NCI-H226 (cell line): Measurements from ENCODE around the gene TANGO2.

Experiments used
- DNase-seq: peaks from one replicate; pipeline ENCODE4 v3.0.0-alpha.2; 2015

TANGO2 gene

DNA sequence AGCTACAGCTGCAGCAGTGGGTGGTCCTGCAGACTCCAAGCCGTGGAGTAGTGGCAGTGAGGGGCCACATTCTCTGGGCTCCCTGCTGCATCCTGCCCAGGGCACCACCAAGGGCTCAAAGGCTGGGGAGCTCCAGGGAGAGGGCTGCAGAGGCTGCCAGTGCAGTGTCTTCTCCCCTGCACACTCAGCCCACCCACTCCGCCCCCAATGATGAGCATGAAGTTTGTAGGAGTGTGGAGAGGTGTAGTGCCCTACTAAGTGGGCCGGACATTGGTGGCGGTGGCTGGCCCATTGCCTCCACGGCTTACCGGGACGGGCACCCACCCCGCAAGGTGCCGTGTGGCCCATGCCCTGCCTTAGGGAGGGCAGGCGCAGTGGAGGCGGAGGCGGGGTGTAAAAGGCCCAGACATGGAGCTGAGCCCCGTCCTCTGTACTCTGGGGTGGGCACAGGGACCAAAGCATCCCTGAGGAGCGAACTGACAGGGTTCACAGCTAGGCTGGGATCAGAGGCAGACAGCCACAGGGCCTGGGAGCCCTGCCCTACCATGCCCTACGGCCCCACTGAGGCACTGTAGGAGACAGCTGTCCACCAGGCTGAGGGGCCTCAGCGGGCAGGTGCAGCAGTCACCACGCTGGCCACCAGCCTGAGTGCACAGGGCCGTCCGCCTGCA lies 23.2 kb upstream of the TANGO2 start:
- no peak for DNase-seq

DNA sequence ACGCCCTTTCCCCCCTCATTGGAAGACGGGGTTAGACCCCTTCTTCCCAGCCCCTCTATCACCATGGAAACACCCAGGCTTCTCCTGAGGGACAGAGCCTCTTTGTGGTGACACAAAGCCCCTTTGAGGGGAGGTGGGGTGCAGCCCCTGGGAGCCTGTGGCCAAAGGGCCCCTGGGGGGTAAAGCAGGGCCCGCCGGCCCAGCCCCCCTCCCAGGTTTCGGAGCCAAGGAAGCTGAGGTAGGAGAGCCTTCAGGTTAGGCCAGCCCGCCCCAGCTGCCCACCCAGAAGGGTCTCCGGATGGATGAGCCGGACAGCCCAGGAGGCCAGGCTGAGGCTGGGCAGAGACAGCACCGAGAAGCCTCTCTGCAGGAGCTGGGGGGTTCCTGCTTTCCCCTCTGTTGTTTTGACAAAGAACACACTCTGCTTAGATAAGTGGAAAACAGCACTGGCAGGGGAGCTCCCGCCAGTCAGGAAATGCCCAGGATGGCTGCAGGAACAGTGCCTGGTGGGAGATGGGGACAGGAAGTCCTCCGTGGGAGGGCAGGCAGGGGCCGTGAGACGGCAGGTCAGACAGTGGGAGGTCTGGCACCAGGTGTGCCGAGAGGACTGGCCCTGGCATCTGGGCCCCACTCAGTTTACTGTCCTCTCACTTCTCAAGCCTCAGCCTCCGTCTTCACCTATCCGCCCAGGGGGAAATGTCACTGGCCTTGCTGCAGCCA lies 22.5 kb upstream of the TANGO2 start:
- DNase-seq: no peak

DNA sequence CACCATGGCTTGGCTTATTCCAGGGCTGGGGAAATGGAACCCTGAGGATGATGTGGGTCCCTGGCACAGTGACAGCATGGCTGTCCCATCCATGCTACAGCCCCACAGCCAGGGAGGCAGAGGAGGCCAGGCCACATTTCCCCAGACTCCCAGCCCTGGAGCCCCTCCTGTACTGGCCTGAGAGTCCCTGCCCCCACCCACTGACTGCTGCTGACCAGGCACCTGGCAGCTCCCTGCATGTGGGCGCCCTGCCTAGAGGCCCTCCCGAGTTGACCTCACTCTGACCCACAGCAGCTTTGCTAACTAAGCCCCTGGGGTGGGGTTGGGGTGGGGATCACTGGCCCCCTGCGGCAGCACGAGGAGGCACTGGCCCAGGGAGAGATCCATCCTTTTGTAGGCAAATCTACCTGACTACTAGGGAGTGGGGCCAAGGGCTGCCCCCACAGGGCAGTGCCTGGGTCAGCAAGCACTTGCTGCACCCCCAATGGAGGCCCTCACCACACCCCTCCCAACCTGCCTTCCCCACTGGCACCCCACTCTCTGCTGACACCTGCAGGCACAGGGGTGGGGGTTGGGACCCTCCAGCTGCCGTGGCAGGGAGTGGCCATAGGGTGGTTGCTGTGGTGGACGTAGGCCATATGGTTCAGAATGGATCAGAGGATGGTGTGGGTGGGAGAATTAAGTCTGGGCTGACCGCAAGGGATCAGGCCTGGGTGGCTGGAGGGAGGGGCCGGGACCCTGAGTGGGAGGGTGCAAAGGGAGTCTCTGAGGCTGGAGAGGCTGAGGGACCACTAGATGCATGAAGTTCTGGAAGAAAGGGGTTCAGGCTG lies 21.7 kb upstream of the TANGO2 start:
- no peak for DNase-seq

DNA sequence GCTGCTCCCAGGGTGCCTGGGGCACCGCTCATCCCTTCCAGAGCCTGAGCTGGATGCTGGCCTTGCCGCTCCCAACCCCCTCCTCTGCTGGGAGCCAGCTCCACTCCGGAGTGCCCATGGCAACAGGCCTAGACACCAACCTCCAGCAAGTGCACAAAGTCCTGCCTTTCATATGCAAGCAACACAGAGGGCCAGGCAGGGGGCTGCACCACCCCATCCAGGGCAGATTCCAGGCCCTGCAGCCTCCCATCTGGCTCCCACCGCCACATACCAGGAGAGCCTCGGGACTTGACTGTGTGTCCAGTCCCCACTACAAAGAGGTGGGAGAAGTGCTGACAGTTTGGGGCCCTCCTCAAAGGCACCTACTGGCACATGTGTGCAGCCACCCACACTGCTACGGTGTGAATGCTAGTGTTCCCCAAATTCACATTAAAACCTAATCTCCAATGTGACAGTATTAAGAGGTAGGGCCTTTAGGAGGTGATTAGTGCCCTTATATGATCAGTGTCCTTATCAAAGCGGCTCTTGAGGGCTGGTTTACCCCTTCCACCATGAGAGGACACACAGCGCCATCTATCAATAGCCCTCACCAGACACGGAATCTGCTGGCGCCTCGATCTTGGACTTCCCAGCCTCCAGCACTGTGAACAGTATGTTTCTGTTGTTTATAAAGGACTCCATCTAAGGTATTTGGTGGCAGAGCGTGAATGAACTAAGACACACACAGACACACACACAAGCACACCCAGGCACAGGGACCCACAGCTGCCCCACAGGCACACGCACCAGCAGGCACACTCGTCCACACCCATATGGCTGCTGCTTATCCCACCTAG lies 20.4 kb upstream of the TANGO2 start:
- no peak for DNase-seq

DNA sequence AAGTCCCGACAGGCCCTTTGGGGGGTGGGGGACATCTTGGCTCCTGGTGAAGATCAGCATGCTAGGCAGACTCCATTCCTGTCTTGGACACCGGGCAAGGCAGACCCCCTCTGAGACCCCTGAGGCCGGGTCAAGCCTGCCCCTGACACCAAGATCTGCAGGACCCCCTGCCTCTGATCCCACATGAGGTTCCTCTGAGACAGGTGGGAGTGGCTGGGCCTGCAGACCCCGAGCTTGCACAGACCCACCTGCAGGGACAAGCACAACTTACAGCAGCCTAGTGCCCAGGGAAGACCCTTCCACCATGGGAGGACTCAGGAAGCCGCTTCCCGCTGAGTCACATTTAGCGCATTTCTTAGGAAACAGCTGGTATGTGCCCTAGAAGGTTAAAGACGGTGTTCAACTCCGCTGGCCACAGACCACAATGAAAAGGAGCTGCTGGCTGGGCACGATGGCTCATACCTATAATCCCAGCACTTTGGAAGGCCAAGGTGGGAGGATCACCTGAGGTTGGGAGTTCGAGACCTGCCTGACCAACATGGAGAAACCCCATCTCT lies 19.8 kb upstream of the TANGO2 start:
- DNase-seq: no peak

DNA sequence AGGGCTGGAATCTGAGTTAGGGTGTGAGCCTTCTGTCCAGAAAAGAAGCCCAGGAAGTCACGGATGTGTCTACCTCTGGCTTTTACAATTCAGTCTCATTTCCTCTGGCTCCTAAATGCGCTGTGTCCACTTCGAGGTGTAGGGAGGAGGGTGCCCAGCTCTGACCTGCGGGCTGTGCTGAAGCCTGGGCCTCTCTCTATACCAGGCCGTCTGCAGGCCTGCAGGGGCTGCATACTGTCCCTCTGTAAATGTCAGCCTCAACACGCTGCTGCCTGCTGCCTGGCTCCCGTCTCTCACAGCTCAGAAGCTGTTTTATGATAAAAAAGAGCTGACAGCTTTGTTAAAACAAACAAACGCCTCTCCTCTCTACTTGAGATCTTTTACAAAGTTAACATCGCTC lies 18.8 kb upstream of the TANGO2 start:
- DNase-seq: no peak

DNA sequence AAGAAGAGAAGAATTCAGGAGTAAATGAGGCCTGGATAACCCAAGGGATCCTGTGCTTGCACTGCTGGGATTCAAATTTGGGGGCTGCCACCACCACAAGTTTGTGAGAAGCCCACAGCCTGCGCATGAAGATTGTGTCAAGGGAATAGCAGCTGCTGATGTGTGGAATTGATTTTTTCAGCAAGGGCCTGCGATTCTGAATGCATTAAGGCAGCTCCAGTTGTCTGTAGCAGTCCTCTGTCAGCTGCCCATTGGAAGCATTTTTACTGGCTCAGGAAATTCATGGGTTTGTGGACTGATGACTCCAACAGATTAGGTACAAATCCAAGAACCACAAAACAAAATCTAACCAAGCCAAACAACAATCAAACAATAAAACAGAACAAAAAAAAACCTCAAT lies 18.3 kb upstream of the TANGO2 start:
- no peak for DNase-seq

DNA sequence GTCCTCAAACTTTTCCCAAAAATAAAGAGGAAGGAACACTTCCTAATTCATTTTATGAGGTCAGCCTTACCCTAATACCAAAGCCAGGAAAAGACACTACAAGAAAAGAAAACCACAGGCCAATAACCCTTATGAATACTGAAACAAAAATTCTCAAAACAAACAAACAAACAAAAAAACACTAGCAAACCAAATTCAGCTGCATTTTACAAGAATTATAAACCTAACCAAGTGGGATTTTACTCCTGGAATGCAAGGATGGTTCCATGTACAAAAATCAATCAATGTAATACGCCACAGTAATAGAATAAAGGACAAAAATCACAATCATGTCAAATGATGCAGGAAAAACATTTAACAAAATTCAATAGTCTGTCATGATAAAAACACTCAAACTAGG lies 17.6 kb upstream of the TANGO2 start:
- DNase-seq: no peak

DNA sequence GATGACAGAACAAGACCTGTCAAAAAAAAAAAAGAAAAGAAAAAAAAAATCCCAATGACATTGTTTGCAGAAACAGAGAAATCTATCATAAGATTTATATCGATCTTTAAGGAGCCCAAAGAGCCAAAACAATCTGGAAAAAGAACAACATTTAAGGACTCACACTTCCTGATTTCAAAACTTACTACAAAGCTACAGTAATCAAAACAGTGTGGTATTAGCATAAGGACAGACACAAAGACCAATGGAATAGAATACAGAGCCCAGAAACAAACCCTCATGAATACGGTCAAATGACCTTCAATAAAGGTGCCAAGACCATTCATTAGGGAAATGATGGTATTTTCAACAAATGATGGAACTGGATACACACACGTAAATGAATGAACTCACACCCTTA lies 16.4 kb upstream of the TANGO2 start:
- DNase-seq: no peak

DNA sequence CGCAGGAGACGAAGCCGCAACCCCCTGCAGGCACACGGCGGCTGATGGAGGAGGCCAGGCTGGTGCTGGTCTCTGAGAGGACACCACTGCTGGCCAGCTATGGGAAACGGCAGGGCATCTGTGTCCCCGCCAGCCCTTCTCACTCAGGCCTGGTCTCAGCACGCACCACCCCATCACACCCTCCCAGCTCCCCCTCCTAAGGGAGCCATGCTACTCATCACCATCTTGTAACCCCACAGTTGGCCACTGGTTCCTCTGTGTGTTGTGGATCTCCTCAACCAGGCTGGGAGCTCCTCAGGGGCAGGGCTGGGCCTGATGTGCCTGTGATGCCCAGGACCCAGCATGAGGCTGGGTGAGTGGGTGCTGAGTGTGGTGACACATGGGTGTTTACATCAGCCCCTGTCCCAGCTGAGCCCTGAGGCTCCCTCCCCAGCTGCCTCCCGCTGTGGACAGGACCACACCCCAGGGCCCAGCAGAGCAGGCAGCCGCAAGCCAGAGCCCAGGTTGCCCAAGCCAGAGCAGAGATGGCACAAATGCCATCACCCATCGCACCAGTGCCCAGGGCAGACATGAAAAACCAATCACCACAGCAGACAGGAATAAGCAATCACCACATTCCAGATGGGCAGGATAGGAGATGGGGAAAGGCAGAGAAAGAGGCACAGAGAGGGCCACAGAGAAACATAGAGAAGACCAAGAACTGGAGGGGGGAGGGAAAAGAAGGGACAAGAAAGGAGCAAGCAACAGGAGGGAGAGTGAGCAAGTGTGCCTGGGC lies 12.5 kb upstream of the TANGO2 start:
- DNase-seq: no peak

DNA sequence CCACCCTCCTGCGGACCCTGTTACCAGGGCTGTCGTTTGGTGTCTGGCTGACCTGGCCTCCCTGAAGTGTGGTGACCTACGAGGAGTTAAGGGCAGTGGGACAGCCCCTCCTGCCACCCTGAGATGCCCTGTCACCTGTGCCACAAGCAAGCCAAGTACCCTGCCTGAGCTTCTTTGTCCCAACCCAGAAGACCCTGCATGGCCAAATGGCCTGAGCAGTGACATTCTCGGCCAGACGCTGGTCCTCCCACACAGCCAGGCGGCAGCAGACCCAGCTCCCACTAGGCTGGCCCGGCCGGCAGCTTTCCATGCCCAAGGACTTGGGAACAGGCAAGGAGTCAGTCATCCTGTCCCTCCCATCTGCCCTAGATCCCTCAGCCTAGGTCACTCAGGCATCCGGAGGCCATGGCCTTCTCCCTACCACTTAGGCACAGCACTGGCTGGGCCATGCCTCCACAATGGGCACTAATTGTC lies 11.9 kb upstream of the TANGO2 start:
- no peak for DNase-seq

DNA sequence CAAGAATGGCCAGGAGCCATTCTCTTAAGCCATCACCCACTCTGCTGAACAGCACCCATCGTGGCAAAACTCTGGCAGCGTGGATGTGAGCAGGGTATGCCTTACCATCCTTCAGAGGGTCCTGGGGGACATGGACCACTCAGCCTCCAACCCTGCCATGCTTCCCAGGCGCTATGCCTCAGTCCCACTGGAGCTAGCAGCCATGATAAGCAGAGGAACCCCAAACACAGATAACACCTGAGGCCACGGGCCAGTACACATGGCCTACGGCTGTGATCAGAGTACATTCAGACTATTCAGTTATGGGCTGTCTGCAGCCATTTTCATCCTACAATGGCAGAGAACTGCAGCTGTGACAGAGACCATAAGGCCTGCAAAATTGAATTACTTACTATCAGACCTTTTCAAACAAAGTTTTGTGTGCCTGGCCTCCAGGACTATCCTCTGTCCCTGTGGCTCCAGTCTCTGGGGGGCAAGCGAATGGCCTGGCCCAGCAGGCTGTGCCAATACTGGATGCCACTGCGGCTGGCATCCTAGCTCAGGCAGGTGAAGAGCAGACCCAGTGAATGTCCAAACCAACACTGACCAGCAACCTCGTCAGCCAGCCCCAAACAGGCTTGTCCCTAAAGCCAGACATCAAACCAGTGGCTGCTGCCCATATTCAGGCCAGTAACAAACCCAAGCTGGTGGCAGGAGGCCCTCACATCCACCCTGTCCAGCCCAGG lies 11.2 kb upstream of the TANGO2 start:
- DNase-seq: no peak

DNA sequence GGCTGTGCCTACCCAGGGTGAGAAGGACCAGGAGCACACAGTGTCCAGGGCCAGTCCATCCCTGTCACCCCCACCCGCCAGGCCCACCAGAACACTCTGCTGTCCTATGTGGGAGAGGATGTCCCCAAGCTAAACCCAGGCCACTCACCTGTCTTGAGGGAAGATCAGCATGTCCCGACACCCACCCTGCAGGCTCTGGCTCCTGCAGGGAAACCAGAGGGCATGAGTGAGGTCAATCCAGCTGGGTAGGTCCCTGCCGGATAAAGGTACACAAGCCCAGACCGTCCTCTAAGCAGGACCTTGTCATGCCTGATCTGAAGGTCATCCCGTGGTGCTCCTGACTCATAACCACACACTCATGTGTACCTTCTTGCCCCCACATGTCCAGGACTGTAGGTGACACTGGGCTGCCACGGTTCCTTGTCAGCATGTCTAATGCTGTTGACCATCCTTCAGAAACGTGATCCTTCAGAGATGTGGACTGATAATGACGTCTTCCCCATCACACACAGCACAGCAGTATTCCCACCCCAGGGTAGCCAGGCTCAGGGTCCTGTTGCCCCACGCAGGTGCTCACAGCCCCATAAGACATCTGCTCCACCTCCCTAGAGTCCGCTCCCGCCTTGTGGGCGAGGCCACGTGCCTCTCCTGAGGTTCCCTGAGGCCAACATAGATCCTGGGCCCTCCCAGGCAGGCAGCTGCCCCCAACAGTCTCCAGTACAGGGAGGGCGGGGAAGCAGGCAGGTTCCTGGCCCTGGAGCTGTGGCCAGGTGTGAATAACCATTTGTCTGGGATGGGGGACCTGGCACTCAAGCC lies 10.4 kb upstream of the TANGO2 start:
- no peak for DNase-seq

DNA sequence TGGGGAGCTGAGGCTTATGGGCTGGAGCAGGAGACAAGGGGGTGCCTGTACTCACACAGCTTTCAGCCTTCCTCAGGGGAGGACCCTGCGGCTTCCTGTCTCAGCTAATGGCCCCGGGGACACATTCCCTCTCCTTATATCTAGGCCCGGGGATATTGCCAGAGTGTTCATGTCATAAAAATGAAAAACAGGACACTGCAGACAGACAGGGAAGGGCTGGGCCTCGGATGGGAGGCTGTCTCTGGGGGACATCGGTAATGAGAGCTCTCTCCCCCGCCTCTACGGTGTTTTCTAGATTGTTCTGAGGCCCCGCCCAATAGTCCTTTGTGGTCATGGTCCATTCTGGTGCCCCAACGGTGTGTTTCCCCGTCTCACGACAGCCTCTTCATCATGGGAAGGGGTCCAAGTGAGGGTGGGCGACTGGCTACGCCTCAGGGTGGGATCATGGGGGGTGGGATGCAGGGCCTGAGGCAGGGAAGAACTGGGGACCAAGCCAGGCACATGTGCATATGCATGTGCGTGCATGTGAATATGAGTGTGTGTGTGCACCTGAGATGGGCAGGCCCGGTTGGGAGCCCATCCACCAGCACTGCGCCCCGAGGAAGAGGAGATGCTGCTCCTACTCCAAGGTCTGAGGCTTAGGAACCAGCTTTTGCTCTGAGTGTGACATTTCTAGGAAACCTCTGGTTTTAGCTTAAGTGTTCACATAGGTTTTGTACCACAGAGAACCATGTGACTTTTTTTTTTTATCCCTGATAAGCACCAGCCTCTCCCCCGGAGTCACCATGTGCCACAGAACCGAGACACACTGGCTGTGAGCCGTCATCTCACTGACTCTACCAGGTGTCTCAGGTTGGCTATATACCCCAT lies 9.6 kb upstream of the TANGO2 start:
- DNase-seq: no peak

DNA sequence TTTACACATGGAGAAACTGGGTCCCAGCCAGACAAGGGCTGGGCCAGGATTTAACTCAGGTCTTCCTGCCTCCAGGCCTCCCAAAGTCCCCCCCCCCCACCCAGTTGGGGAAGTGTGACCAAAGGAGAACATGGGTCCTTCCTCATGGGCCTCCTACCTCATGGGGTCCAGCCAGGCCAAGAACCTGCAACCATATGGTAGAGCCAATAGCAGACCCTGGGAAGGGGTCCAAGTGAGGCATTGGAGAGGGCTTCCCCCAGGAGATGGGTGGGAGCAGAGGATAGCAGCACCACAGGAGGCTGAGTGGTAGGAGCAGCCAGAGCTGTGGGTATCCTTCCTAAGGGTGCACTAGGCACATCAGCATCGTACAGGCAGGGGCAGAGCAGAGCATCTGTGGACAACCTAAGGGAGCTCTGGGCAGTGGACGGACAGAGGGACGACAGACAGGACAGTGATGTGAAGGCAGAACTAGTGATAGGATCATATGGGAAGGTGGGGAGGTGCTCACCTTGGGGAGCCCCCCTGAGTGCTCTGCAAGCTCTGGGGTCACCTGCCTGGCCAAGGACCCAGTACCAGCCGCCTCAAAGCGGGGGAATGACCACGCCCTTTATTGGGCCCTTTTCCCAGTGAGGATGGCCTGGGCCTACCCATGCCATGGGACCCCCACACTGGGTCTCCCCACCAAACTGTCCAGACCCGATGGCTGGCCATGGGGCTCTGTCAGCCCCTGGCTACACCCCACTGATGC lies 8.7 kb upstream of the TANGO2 start:
- no peak for DNase-seq

DNA sequence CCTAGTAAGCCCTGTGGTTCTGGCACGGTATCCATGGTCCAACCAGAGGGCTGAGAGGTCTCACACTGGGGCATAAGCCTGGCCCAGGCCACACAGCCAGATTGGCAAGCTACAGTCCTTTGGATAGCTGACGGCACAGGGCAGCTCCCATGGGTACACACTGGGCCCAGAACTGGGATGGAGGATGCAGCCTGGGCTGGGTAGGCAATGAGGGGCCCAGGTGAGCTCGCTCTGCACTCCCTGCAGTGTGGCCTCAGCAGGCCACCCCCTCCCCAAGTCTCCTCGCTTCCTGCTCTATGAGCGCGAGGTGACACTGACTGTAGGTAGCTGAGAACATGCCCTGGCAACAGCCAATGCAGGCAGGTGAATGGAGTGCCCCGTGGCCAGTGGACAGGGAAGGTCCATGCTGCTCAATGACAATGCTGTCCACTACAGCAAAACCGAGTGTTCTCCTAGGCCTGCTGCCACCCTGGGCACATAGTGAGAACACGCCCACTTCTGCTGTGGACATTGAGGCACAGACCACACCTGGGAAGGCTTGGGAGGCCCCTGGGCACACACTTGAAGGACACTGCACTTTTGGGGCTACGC lies 8.1 kb upstream of the TANGO2 start:
- DNase-seq: no peak

DNA sequence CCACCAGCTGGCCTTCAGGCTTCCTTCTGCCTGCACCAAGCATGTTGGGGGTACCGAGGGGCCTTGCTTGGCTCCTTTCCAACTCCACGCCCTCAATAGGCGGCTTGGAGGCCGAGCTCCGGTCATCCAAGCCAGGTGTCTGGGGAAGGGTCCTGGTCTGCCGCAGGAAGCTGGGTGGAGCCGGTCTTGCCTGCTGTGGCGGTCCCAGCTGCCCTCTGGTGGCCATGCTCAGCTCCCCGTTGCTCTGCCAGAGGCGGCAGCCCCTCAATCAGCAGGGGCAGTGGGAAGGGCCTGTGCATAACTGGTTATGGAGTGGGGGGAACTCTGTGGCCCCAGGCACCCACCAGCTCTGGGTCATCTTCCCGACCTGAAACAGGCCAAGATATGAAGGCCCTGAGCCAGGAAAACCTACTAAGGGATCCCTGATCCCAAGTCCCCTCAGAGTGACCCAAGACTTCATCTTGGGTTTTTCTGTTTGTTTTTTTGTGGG lies 7.5 kb upstream of the TANGO2 start:
- no peak for DNase-seq
